Measurements from ENCODE around the gene CORO2B.
"Not testable (repeated sequence)": the region's sequence is repeated elsewhere in the genome, so short reads cannot be mapped to it uniquely, and the experiment has no call there.

The CORO2B gene

GRCh38 chr15:68592544-68592943 lies 13.8 kb downstream of the CORO2B start:
- DNase-seq = no peak

GRCh38 chr15:68593341-68593740 lies 14.5 kb downstream of the CORO2B start:
- DNase-seq = no peak

GRCh38 chr15:68593828-68594532 lies 15.2 kb downstream of the CORO2B start:
- DNase-seq = no peak

GRCh38 chr15:68594533-68595259 lies 15.9 kb downstream of the CORO2B start:
- DNase-seq = no peak

GRCh38 chr15:68595260-68595564 lies 16.4 kb downstream of the CORO2B start:
- DNase-seq = no peak

- DNase-seq = no peak
Observed at GRCh38 chr15:68595761-68596160, 17.0 kb downstream of the CORO2B start.

GRCh38 chr15:68596691-68597090 lies 17.9 kb downstream of the CORO2B start:
- DNase-seq = no peak

GRCh38 chr15:68597581-68597980 lies 18.8 kb downstream of the CORO2B start:
- DNase-seq = no peak

- no peak for DNase-seq
Observed at GRCh38 chr15:68598171-68599152, 19.7 kb downstream of the CORO2B start.

GRCh38 chr15:68599153-68599545 lies 20.4 kb downstream of the CORO2B start:
- no peak for DNase-seq

- DNase-seq = no peak
Observed at GRCh38 chr15:68599560-68600071, 20.8 kb downstream of the CORO2B start.

GRCh38 chr15:68601206-68602197 lies 22.7 kb downstream of the CORO2B start:
- no peak for DNase-seq

GRCh38 chr15:68602459-68603215 lies 23.8 kb downstream of the CORO2B start:
- DNase-seq = no peak

- DNase-seq = no peak
Observed at GRCh38 chr15:68603216-68603595, 24.4 kb downstream of the CORO2B start.

- no peak for DNase-seq
Observed at GRCh38 chr15:68603951-68604350, 25.2 kb downstream of the CORO2B start.

- DNase-seq = not testable (repeated sequence)
Observed at GRCh38 chr15:68604840-68605478, 26.2 kb downstream of the CORO2B start.

GRCh38 chr15:68606375-68606774 lies 27.6 kb downstream of the CORO2B start:
- DNase-seq = no peak

GRCh38 chr15:68608206-68608843 lies 29.5 kb downstream of the CORO2B start:
- no peak for DNase-seq

GRCh38 chr15:68608844-68609232 lies 30.0 kb downstream of the CORO2B start:
- no peak for DNase-seq

GRCh38 chr15:68609629-68610028 lies 30.8 kb downstream of the CORO2B start:
- no peak for DNase-seq
